Non-pigmented ciliary epithelial cell (primary cell): ENCODE measurements around the gene CCDC174.

Experiments
- DNase-seq: peaks from one replicate; pipeline ENCODE4 v3.0.0-alpha.2; 2010; ENCODE audit warnings: low read depth

CCDC174 gene

DNA sequence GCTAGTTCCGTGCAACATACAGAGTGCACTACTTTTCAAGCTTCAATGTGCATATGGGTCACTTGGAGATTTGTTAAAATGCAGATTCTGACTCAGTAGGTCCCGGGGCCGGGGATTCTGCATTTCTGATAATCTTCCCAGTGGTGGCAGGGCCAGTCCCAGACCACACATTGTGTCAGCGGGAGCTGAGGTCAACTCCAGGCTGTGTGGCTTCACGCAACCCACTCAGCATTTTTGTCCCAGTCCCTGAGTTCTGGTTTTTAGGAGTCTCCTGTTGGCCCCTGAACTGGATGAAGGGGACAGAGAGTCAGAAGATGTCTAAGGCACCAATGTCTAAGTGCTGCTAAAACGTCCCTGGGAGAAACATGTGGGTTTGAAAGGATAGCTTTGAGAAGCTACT, 26.1 kb upstream of the CCDC174 start:
- no peak for DNase-seq

- no peak for DNase-seq
Measured at GRCh38 chr3:14627815-14628214, 23.7 kb upstream of the CCDC174 start.

DNA sequence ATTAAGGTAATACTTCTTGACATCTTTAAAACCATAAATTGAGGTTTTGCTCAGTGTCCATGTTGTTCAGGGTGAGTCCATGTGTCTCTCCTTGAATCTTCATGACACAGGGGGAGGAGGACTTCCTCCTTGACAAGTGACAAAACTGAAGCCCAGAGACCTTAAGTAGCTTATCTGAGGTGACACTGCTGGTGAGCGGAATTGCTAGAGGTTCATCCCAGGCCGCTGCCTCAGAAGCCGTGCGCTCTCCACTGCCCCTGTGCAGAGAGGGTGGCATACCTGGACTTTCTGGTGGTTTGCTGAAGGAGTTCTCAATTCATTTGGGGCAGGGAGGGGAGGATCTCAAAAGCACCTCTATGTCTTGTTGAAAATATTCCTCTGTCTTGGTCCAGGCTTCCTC, 23.2 kb upstream of the CCDC174 start:
- no peak for DNase-seq

DNA sequence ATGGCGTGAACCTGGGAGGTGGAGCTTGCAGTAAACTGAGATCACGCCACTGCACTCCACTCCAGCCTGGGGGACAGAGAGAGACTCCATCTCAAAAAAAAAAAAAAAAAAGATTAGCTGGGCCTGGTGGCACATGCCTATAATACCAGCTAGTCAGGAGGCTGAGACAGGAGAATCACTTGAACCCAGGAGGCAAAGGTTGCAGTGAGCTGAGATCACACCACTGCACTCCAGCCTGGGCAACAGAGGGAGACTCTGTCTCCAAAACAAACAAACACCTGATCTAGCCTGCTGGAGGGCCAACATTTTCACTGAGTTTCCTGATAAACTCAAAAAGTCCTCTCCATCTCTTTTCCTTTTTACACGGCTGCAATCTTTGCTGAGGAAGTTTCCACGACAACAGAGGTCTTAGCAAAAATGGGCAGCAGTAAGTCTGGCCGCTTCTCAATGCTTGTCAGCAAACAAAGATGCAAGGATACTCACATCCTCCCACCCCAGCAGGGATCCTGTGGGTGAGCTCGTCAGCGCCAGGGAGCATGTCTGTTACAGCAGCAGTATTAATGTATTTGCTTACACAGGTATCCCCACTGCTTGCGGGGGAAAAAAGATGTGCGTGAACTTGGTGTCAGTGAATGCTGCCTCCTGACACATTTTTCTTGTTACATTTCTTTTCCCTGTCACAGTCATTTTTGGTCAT, 21.0 kb upstream of the CCDC174 start:
- DNase-seq = no peak

DNA sequence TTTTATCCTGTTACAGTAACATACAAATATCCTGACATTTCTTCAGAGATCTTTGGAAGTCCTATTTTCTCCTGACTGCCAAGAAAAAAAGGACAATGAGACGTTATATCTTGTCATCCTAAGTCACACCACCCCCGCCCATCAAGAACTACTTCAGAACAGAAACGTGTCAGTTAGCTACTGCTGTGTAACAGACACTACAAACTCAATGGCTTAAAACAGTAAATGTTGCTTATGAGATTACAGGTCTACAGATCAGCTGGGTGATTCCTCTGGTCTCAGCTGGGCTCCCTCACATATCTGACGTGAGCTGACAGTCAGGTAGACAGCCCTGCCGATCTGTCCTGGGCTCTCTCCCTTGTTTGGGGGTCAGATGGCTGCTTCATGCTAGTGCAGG, 20.5 kb upstream of the CCDC174 start:
- no peak for DNase-seq

DNA sequence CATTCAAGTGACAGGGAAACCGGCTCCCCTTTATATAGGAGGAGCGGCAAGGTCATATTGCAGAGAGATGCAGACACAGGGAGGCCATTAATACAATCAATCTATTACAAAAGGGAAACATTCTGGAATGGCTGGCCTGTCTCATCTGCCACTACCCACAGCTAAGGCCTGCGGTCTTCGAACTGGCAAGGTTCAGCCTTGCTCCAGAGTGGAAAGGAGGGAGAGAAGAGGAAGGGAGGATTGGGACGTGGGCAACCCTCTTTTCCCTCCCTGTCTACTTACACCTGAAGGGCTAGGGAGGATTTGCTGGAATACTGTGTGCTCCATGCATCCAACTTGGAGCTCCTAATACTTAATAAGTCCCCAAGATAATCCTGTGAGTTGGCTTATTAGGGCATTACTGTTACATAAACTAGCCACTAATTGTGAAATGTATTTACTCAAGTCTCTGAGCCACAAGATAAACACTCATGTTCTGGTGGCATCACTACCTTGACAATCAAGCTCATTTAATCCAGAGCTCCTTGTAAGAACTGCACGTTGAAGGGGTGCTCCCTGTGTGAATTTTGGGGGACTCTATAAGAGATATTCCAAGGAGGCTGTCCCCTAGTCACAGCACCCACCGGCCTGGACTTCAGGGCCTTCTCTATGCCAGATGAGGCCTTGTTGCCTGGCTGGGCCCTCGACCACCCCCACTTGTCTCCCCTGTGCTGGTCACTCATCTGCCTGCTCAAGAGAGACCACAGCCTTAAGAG, 19.7 kb upstream of the CCDC174 start:
- DNase-seq = no peak

DNA sequence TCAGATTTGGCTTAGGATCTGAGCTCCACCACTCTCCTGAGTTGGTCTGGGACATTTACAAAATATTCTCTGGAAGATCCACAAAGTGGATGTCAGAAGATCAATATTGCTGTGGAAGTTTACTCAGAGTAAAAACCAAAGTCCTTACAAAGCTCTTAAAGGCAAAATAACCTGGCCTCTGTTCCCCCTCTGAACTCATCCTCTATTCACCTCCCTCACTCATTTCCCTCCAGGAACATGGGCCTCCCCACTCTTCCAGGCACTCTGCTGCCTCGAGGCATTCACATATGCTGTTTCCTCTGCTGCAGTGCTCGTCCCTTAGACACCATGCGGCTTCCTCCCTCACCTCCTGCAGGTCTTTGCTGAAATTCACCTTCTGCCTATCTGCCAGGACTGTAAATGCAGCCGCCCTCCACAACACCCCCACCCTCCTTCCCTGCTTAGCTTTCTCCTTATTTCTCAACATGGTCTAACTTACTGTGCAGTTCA, 19.1 kb upstream of the CCDC174 start:
- DNase-seq = no peak

- no peak for DNase-seq
Measured at GRCh38 chr3:14633417-14633816, 18.1 kb upstream of the CCDC174 start.

- DNase-seq = no peak
Measured at GRCh38 chr3:14633819-14634424, 17.6 kb upstream of the CCDC174 start.

DNA sequence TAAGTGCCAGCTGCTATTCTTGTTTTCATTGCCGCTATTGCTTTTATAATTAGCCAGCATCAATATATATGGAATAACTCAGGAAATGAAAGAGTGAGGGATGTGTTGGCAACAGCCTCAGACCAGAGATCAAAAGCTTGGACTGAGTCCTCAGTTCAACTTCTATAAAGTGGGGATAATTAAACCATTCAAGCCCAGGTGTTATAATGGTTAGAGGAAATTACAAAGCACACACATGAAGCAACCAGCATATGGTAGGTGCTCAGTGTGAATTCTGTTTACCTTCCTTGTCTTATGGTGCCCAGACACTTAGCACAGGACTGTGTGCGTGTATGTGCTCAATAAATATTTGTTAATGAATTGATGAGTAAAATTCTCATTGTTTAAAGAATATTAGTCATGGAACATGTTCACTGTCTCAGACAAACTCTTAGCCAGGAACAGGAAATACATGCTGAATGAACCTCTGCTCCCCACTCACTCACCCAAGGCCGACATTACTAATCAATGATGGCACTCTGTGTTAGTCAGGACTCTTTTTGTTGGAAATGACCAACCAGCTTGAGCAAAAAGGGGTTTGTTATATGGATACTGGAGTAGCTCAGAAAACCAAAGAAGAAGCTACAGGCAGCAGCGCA, 16.7 kb upstream of the CCDC174 start:
- no peak for DNase-seq

- DNase-seq = no peak
Measured at GRCh38 chr3:14636496-14637087, 15.0 kb upstream of the CCDC174 start.

DNA sequence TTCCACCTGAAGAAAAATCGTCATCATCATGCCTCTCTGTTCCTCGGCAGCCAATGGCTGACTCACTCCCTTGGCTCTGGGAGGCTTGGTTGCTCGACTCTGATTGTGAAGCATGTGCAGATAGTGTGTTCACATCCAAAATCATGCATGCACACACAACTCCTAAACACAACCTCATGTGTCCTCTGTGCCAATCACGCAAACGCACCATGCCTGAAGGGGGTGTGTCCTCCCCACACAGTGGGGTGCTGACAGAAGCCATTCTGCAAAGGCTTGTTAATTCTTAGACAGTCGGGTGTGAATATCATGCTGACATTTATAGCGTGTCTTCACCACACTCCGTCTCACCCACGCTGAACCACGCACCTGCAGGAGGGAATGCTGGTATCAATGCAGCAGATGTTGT, 11.4 kb upstream of the CCDC174 start:
- DNase-seq = no peak

- DNase-seq = no peak
Measured at GRCh38 chr3:14640734-14641133, 10.8 kb upstream of the CCDC174 start.

GRCh38 chr3:14641346-14641745, 10.2 kb upstream of the CCDC174 start:
- DNase-seq = no peak

- no peak for DNase-seq
Measured at GRCh38 chr3:14645453-14645852, 6.1 kb upstream of the CCDC174 start.

- DNase-seq = no peak
Measured at GRCh38 chr3:14646131-14646573, 5.4 kb upstream of the CCDC174 start.

- DNase-seq = no peak
Measured at GRCh38 chr3:14646589-14647413, 4.8 kb upstream of the CCDC174 start.

DNA sequence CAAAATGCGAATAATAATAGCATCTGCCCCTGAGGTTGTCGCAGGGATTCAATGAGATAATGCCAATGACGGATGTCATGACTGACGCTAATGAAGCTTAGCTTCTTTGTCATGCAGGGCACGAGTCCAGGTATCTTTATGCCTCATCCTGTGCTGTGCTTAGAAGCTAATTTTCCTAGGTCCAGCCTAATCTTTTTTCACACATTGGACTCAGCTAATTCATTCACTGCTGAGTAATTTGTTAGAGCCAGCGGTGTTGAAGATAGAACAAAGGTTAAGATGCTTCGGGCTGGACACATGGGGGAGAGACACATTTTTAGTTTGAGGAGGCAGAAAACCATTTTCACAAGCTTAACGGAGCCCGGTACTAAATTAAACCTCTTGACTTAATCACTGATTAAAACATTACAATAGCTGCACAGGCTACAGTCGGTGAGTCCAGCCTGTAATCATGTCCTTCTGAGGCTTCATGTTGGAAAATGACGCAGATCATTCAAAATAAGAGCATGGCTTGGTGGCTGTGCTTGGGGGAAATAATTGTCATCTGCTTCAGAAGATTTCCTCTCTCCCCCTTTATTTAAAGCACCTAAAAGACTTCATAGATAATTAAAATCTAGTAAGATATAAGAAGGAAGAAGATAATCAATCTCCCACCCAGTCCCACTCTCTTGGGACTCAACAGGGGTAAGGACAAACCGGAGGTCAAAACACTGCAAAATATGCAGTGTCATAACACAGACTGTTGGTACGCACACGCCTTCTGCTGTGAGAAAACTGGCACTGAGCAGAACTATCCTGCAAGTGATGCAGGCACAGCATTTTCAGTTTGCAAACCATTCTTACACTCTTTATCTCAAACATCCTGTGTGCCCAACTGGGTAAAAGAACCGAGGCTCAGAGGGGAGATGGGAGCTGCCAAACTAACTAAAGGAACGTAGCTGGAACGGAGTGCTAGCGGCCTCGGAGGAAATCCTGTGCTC, 3.3 kb upstream of the CCDC174 start:
- DNase-seq = no peak

GRCh38 chr3:14649466-14649865, 2.1 kb upstream of the CCDC174 start:
- no peak for DNase-seq

DNA sequence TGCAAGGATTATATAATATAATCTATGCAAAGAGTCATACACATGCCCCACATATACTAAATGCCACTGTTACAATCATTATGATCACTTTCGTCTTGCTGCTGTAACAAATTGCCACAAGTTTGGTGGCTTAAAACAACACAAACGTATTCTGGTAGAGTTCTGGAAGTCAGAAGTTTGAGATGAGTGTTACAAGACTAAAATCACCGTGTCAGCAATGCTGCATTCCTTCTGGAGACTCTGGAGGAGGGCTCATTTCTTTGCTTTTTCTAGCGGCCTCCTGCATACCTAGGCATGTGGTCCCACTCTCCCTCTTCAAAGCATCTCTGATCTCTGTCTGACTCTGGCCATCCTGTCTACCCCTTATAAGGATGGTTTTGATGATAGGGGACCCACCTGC, 1.4 kb upstream of the CCDC174 start:
- DNase-seq = no peak
